HepG2 (cell line): ENCODE measurements around the gene TMC2. TPM values are rescaled to one million over a fixed set of nuclear protein-coding genes. Genes with fewer than 3 reads are reported as not detected.

Source experiments
- ATAC-seq: fragments of 200-7000 bp; cut with Tn5 transposase; 3 replicates; pipeline ENCODE4 v1.9.1; 2020; ENCODE audit warnings: mild to moderate bottlenecking, moderate library complexity
- BruUV-seq: library from RNA; stranded (reverse); fragments of 400-500 nt; replicated peaks from 2 replicates; lab custom pipeline; 2021; lab: Mats Ljungman, UMichigan
- CTCF ChIA-PET: fragments of 300-600 bp; formaldehyde crosslinking; extraction: SDS; loops from one replicate; lab custom pipeline; 2021; ENCODE audit warnings: low total read pairs, inconsistent platforms, low intra/inter-chr PET ratio; lab: Yijun Ruan, JAX
- POLR2A ChIA-PET: fragments of 350-600 bp; sonication (Branson Sonifier 250); formaldehyde crosslinking; loops from one replicate; lab custom pipeline; 2020; ENCODE audit warnings: antibody characterized with exemption, inconsistent platforms; lab: Yijun Ruan, JAX
- DNase-seq: peaks from one replicate; pipeline ENCODE4 v3.0.0-alpha.2; 2015; ENCODE audit warnings: low spot score
- FAIRE-seq: peaks from 3 replicates; lab custom pipeline; 2011; peaks lifted over from hg19 to GRCh38; lab: Jason Lieb, UNC
- H2AFZ ChIP-seq: one replicate; pipeline ENCODE4 v1.6.1; 2011; ENCODE audit warnings: low read length, inconsistent platforms
- H3K27ac ChIP-seq: fragments of 300-600 bp; 3 replicates; pipeline ENCODE4 v1.8.0; 2011; ENCODE audit warnings: mixed run types, mild to moderate bottlenecking, mixed read lengths, low read length, inconsistent platforms; ENCODE audit not compliant: insufficient read depth; ENCODE audit errors: extremely low read length
- H3K27me3 ChIP-seq, 2 experiments: fragments of 200-600 bp in 1 of 2; 2 replicates in 1 of 2; 3 replicates in 1 of 2; pipeline versions ENCODE4 v1.6.0 to v1.8.0; 2011; ENCODE audit warnings: low read length in 2 of 2, mild to moderate bottlenecking in 2 of 2, moderate library complexity in 2 of 2, inconsistent platforms in 1 of 2; ENCODE audit not compliant: insufficient read depth in 2 of 2, control insufficient read depth in 1 of 2
- H3K36me3 ChIP-seq, 2 experiments: fragments of 200-600 bp in 1 of 2; replicated peaks in 1 of 2; 2 replicates in 1 of 2; 3 replicates in 1 of 2; pipeline versions ENCODE4 v1.5.1 to v1.8.0; 2011; ENCODE audit warnings: low read length in 2 of 2, inconsistent platforms in 1 of 2; ENCODE audit not compliant: insufficient read depth in 2 of 2, control insufficient read depth in 1 of 2
- H3K4me1 ChIP-seq: 2 replicates; pipeline ENCODE4 v1.5.1; 2012; ENCODE audit warnings: low read length, inconsistent platforms; ENCODE audit not compliant: insufficient read depth
- H3K4me2 ChIP-seq: 2 replicates; pipeline ENCODE4 v1.6.0; 2011; ENCODE audit warnings: low read depth, low read length, inconsistent platforms
- H3K4me3 ChIP-seq, 3 experiments: fragments of 200-600 bp in 1 of 3; sonication (generic), shearing (Covaris generic) in 1 of 3; replicated peaks in 1 of 3; 2 replicates each; pipeline ENCODE4 v1.5.1; 2011 to 2016; ENCODE audit warnings: low read length in 3 of 3, inconsistent platforms in 2 of 3, low read depth in 2 of 3, mild to moderate bottlenecking in 2 of 3, control low read depth in 1 of 3, mixed read lengths in 1 of 3; ENCODE audit not compliant: insufficient read depth in 1 of 3
- H3K79me2 ChIP-seq: one replicate; pipeline ENCODE4 v1.6.1; 2011; ENCODE audit warnings: low read length, inconsistent platforms; ENCODE audit not compliant: insufficient read depth
- H3K9ac ChIP-seq: 2 replicates; pipeline ENCODE4 v1.6.0; 2011; ENCODE audit warnings: mild to moderate bottlenecking, low read depth, low read length, inconsistent platforms; ENCODE audit not compliant: insufficient read depth
- H3K9me3 ChIP-seq: 2 replicates; pipeline ENCODE4 v1.5.1; 2012; ENCODE audit warnings: mild to moderate bottlenecking, low read length
- H4K20me1 ChIP-seq: 2 replicates; pipeline ENCODE4 v1.6.0; 2011; ENCODE audit warnings: inconsistent platforms, mild to moderate bottlenecking, low read length, moderate library complexity; ENCODE audit not compliant: insufficient read depth
- LCORL ChIP-seq, 2 experiments: fragments of 450-650 bp in 1 of 2; sonication (generic) in 1 of 2; formaldehyde crosslinking in 1 of 2; IDR thresholded peaks; 2 replicates each; pipeline versions ENCODE4 v1.5.0 to v1.6.1; 2017 to 2020; ENCODE audit warnings: antibody characterized with exemption in 1 of 2, missing genetic modification reagents in 1 of 2
- SNAPC2 ChIP-seq: sonication (generic); formaldehyde crosslinking; IDR thresholded peaks from 2 replicates; pipeline ENCODE4 v1.8.1; 2022; ENCODE audit warnings: mild to moderate bottlenecking, missing genetic modification reagents
- ZBTB3 ChIP-seq: sonication (generic); formaldehyde crosslinking; IDR thresholded peaks from 2 replicates; pipeline ENCODE4 v1.4.0; 2020; ENCODE audit warnings: low read depth, mild to moderate bottlenecking, moderate library complexity, missing genetic modification reagents, borderline replicate concordance
- ZNF24 ChIP-seq: fragments of 450-650 bp; IDR thresholded peaks from 2 replicates; pipeline ENCODE4 v1.6.1; 2017; ENCODE audit warnings: antibody characterized with exemption, mild to moderate bottlenecking
- ZNF7 ChIP-seq: IDR thresholded peaks from 2 replicates; pipeline ENCODE4 v1.6.1; 2016; ENCODE audit warnings: missing biosample characterization, missing genetic modification reagents
- ZNF703 ChIP-seq: sonication (generic); formaldehyde crosslinking; IDR thresholded peaks from 2 replicates; pipeline ENCODE4 v1.5.1; 2020; ENCODE audit warnings: missing genetic modification reagents, mild to moderate bottlenecking, moderate library complexity, borderline replicate concordance
- WGBS: methylation state at CpG from one replicate; pipeline ENCODE4 v1.1.6; 2017; ENCODE audit warnings: low lambda C conversion rate; 5-methylcytosine and 5-hydroxymethylcytosine counted together
- in situ Hi-C: cut with HindIII; loops from 2 replicates; pipeline ENCODE4 v1.10.0; 2017; ENCODE audit warnings: low pct_unique_long_range_greater_than_20kb; ENCODE audit not compliant: extremely low pct_ligation_motif_present
- intact Hi-C: fragments of 100-400 bp; cut with micrococcal nuclease; formaldehyde crosslinking; loops from one replicate; pipeline ENCODE4 v1.10.0; 2022; ENCODE audit not compliant: unreplicated experiment
- polyA plus RNA-seq, 8 experiments: library from polyadenylated mRNA; depleted of rRNA in 3 of 8; stranded (reverse) in 7 of 8; unstranded in 1 of 8; fragments of >200 nt; fragmentation: Illumina TruSeq in 4 of 8; extraction: Trizol in 4 of 8; gene quantifications; 2 replicates each; pipeline versions ENCODE4 v1.2.1 to v1.2.3, GENCODE V29; 2011 to 2016; ENCODE audit warnings: low read depth in 4 of 8, missing spikeins in 1 of 8, mixed read lengths in 1 of 8; ENCODE audit not compliant: insufficient read depth in 1 of 8
- total RNA-seq, 5 experiments: library from RNA; depleted of rRNA; stranded (reverse); fragments of >200 nt; fragmentation: Illumina TruSeq; extraction: Trizol; gene quantifications; 2 replicates each; pipeline ENCODE4 v1.2.3, GENCODE V29; 2016; ENCODE audit warnings: low read depth in 1 of 5
- TF ChIP-seq, protein P1 (sequence below): sonication (generic); formaldehyde crosslinking; IDR thresholded peaks from 2 replicates; pipeline ENCODE4 v1.4.0; 2020; ENCODE audit warnings: missing genetic modification reagents, borderline replicate concordance
- TF ChIP-seq, protein P2 (sequence below): sonication (generic); formaldehyde crosslinking; IDR thresholded peaks from 2 replicates; pipeline ENCODE4 v1.5.0; 2020; ENCODE audit warnings: mild to moderate bottlenecking, missing genetic modification reagents, borderline replicate concordance

The TMC2 gene
- total and polyA plus RNA-seq, 2 of the 13 experiments (the other 11 are each of a cell fraction or from before 2014, with no cell fraction given): not detected

DNA sequence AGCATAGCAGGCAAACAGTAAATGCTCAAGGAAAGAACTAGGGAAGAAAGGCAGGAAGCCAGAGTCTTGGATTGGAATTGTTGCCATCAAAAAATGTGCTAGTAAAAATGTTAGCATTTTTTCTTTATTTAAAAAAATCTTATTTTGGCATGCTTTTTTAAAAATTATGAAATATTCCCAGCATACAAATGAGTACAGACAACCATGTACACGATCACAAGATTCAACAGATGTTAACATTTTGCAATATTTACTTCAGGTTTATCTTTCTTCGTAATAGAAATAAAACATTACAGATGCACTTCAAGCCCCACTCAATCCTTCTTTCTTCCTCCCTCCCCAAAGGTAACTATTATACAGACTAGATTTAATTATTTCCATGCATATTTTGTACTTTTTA is 88.7 kb downstream of the TMC2 start:
- Histone ChIP-seq H2AFZ (no peak overlapping the region), H3K4me3 (no peak overlapping the region), H3K27ac (no peak overlapping the region), H4K20me1 (no peaks in the 10 kb centered on the region), H3K36me3 (no peaks in the 10 kb centered on the region), H3K79me2 (no peaks in the 10 kb centered on the region), H3K4me2 (no peak overlapping the region), H3K4me1 (0 out of 2 replicates have a peak, but pooled peaks cover 4% of the 10 kb centered on the region), H3K9ac (no peak overlapping the region), H3K27me3 (peaks cover 0 to 17% of the 10 kb centered on the region in 2 experiments), H3K9me3 (no peaks in the 10 kb centered on the region)
- intact Hi-C loops: no loop called here
- BruUV-seq: no TSS peak
- ChIA-PET CTCF (no interaction called here), POLR2A (no interaction called here)
- TF ChIP-seq, protein P1, sequence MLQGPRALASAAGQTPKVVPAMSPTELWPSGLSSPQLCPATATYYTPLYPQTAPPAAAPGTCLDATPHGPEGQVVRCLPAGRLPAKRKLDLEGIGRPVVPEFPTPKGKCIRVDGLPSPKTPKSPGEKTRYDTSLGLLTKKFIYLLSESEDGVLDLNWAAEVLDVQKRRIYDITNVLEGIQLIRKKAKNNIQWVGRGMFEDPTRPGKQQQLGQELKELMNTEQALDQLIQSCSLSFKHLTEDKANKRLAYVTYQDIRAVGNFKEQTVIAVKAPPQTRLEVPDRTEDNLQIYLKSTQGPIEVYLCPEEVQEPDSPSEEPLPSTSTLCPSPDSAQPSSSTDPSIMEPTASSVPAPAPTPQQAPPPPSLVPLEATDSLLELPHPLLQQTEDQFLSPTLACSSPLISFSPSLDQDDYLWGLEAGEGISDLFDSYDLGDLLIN: no peak
- TF ChIP-seq, protein P2, sequence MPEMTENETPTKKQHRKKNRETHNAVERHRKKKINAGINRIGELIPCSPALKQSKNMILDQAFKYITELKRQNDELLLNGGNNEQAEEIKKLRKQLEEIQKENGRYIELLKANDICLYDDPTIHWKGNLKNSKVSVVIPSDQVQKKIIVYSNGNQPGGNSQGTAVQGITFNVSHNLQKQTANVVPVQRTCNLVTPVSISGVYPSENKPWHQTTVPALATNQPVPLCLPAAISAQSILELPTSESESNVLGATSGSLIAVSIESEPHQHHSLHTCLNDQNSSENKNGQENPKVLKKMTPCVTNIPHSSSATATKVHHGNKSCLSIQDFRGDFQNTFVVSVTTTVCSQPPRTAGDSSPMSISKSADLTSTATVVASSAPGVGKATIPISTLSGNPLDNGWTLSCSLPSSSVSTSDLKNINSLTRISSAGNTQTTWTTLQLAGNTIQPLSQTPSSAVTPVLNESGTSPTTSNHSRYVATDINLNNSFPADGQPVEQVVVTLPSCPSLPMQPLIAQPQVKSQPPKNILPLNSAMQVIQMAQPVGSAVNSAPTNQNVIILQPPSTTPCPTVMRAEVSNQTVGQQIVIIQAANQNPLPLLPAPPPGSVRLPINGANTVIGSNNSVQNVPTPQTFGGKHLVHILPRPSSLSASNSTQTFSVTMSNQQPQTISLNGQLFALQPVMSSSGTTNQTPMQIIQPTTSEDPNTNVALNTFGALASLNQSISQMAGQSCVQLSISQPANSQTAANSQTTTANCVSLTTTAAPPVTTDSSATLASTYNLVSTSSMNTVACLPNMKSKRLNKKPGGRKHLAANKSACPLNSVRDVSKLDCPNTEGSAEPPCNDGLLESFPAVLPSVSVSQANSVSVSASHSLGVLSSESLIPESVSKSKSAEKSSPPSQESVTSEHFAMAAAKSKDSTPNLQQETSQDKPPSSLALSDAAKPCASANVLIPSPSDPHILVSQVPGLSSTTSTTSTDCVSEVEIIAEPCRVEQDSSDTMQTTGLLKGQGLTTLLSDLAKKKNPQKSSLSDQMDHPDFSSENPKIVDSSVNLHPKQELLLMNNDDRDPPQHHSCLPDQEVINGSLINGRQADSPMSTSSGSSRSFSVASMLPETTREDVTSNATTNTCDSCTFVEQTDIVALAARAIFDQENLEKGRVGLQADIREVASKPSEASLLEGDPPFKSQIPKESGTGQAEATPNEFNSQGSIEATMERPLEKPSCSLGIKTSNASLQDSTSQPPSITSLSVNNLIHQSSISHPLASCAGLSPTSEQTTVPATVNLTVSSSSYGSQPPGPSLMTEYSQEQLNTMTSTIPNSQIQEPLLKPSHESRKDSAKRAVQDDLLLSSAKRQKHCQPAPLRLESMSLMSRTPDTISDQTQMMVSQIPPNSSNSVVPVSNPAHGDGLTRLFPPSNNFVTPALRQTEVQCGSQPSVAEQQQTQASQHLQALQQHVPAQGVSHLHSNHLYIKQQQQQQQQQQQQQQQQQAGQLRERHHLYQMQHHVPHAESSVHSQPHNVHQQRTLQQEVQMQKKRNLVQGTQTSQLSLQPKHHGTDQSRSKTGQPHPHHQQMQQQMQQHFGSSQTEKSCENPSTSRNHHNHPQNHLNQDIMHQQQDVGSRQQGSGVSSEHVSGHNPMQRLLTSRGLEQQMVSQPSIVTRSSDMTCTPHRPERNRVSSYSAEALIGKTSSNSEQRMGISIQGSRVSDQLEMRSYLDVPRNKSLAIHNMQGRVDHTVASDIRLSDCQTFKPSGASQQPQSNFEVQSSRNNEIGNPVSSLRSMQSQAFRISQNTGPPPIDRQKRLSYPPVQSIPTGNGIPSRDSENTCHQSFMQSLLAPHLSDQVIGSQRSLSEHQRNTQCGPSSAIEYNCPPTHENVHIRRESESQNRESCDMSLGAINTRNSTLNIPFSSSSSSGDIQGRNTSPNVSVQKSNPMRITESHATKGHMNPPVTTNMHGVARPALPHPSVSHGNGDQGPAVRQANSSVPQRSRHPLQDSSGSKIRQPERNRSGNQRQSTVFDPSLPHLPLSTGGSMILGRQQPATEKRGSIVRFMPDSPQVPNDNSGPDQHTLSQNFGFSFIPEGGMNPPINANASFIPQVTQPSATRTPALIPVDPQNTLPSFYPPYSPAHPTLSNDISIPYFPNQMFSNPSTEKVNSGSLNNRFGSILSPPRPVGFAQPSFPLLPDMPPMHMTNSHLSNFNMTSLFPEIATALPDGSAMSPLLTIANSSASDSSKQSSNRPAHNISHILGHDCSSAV (CRISPR knock-in tag): no peak
- TF ChIP-seq SNAPC2 (CRISPR knock-in tag) (no peak), ZNF703 (CRISPR knock-in tag) (no peak), ZBTB3 (CRISPR knock-in tag) (no peak), ZNF7 (no peak), ZNF24 (no peak), LCORL (IDR thresholded peaks at IDR 0.05) (no peak), LCORL (CRISPR knock-in tag; IDR thresholded peaks at IDR 0.05) (no peak)
- ATAC-seq (no peak), FAIRE-seq (no peak), DNase-seq (no peak)
- in situ Hi-C loops: no loop called here
- WGBS: 25% methylated on average over 2 of the region's 2 CpGs
